ENCODE results near the gene BCL2L12.
"Not testable (repeated sequence)": the region's sequence is repeated elsewhere in the genome, so short reads cannot be mapped to it uniquely, and the experiment has no call there.

DNA sequence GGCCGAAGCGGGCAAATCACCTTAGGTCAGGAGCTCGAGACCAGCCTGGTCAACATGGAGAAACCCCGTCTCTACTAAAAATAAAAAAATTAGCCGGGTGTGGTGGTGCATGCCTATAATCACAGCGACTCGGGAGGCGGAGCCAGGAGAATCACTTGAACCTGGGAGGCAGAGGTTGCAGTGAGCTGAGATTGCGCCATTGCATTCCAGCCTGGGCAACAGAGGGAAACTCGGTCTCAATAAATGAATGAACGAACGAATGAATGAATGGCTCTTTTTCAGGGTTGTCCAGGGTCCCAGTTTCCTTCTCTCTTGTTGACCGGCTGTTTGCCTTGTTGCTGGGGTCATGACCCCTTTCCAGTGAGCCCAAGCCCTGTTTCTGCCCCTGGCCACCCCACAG, 47.9 kb upstream of the BCL2L12 start:
- TF ChIP-seq TOX (CRISPR knock-in tag; IDR thresholded peaks at IDR 0.05; ENCODE audit: borderline replicate concordance); BACH2 (CRISPR knock-in tag; IDR thresholded peaks at IDR 0.05; ENCODE audit: borderline replicate concordance); CSDC2 (CRISPR knock-in tag; IDR thresholded peaks at IDR 0.05); ZFP30 (CRISPR knock-in tag; IDR thresholded peaks at IDR 0.05); SNAI2 (CRISPR knock-in tag; IDR thresholded peaks at IDR 0.05); ZNF565 (CRISPR knock-in tag; conservative IDR thresholded peaks at IDR 0.05; ENCODE audit: low read depth); ARNTL (CRISPR knock-in tag; IDR thresholded peaks at IDR 0.05; ENCODE audit: borderline replicate concordance, low read depth): not testable (repeated sequence)
- TF ChIP-seq, protein P1, sequence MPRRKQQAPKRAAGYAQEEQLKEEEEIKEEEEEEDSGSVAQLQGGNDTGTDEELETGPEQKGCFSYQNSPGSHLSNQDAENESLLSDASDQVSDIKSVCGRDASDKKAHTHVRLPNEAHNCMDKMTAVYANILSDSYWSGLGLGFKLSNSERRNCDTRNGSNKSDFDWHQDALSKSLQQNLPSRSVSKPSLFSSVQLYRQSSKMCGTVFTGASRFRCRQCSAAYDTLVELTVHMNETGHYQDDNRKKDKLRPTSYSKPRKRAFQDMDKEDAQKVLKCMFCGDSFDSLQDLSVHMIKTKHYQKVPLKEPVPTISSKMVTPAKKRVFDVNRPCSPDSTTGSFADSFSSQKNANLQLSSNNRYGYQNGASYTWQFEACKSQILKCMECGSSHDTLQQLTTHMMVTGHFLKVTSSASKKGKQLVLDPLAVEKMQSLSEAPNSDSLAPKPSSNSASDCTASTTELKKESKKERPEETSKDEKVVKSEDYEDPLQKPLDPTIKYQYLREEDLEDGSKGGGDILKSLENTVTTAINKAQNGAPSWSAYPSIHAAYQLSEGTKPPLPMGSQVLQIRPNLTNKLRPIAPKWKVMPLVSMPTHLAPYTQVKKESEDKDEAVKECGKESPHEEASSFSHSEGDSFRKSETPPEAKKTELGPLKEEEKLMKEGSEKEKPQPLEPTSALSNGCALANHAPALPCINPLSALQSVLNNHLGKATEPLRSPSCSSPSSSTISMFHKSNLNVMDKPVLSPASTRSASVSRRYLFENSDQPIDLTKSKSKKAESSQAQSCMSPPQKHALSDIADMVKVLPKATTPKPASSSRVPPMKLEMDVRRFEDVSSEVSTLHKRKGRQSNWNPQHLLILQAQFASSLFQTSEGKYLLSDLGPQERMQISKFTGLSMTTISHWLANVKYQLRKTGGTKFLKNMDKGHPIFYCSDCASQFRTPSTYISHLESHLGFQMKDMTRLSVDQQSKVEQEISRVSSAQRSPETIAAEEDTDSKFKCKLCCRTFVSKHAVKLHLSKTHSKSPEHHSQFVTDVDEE (CRISPR knock-in tag; IDR thresholded peaks at IDR 0.05): not testable (repeated sequence)
- TF ChIP-seq, protein P2, sequence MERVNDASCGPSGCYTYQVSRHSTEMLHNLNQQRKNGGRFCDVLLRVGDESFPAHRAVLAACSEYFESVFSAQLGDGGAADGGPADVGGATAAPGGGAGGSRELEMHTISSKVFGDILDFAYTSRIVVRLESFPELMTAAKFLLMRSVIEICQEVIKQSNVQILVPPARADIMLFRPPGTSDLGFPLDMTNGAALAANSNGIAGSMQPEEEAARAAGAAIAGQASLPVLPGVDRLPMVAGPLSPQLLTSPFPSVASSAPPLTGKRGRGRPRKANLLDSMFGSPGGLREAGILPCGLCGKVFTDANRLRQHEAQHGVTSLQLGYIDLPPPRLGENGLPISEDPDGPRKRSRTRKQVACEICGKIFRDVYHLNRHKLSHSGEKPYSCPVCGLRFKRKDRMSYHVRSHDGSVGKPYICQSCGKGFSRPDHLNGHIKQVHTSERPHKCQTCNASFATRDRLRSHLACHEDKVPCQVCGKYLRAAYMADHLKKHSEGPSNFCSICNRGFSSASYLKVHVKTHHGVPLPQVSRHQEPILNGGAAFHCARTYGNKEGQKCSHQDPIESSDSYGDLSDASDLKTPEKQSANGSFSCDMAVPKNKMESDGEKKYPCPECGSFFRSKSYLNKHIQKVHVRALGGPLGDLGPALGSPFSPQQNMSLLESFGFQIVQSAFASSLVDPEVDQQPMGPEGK (CRISPR knock-in tag; IDR thresholded peaks at IDR 0.05; ENCODE audit: borderline replicate concordance): not testable (repeated sequence)
- TF ChIP-seq, protein P3, sequence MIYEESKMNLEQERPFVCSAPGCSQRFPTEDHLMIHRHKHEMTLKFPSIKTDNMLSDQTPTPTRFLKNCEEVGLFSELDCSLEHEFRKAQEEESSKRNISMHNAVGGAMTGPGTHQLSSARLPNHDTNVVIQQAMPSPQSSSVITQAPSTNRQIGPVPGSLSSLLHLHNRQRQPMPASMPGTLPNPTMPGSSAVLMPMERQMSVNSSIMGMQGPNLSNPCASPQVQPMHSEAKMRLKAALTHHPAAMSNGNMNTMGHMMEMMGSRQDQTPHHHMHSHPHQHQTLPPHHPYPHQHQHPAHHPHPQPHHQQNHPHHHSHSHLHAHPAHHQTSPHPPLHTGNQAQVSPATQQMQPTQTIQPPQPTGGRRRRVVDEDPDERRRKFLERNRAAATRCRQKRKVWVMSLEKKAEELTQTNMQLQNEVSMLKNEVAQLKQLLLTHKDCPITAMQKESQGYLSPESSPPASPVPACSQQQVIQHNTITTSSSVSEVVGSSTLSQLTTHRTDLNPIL (CRISPR knock-in tag; IDR thresholded peaks at IDR 0.05; ENCODE audit: low read depth): not testable (repeated sequence)
